Thymus (tissue), 11 donors: ENCODE results near the gene OIT3. TPM values are rescaled to one million over a fixed set of nuclear protein-coding genes. Genes with fewer than 3 reads are reported as not detected.

Experiments
- DNase-seq, 9 donors: peaks; one replicate each; pipeline ENCODE4 v3.0.0-alpha.2; 2013; ENCODE audit warnings: low spot score in 9 of 9, low read depth in 6 of 9, missing footprints in 1 of 9
- H3K27ac ChIP-seq, 2 donors: one replicate each; pipeline ENCODE4 v1.5.1; 2013; ENCODE audit warnings: control low read depth in 1 of 2, low read depth in 1 of 2, low read length in 1 of 2, mild to moderate bottlenecking in 1 of 2, moderate library complexity in 1 of 2
- H3K27me3 ChIP-seq, 2 donors: one replicate each; pipeline ENCODE4 v1.5.1; 2013; ENCODE audit warnings: low read length in 1 of 2; ENCODE audit not compliant: control insufficient read depth in 2 of 2, insufficient read depth in 1 of 2
- H3K36me3 ChIP-seq, 2 donors: one replicate each; pipeline ENCODE4 v1.5.1; 2013; ENCODE audit warnings: low read length in 1 of 2, mild to moderate bottlenecking in 1 of 2, moderate library complexity in 1 of 2; ENCODE audit not compliant: control insufficient read depth in 2 of 2, insufficient read depth in 2 of 2
- H3K4me1 ChIP-seq, 2 donors: one replicate each; pipeline ENCODE4 v1.5.1; 2013; ENCODE audit warnings: low read length in 2 of 2; ENCODE audit not compliant: control insufficient read depth in 2 of 2, insufficient read depth in 2 of 2
- H3K4me3 ChIP-seq, 2 donors: one replicate each; pipeline ENCODE4 v1.5.1; 2013; ENCODE audit warnings: low read length in 2 of 2, control low read depth in 1 of 2, mild to moderate bottlenecking in 1 of 2
- H3K9me3 ChIP-seq, 2 donors: one replicate each; pipeline ENCODE4 v1.5.1; 2013; ENCODE audit warnings: low read length in 1 of 2, mild to moderate bottlenecking in 1 of 2; ENCODE audit not compliant: control insufficient read depth in 2 of 2, insufficient read depth in 1 of 2
- WGBS: extraction: QIAGEN DNeasy Blood & Tissue Kit; methylation state at CpG from one replicate; pipeline ENCODE4 v1.1.7; 2013; 5-methylcytosine and 5-hydroxymethylcytosine counted together
- polyA plus RNA-seq: library from polyadenylated mRNA; stranded (reverse); fragments of 200-250 nt; gene quantifications from one replicate; pipeline ENCODE4 v1.2.3, GENCODE V29; 2013
- total RNA-seq: library from RNA; stranded (reverse); fragments of 120-200 nt; gene quantifications from one replicate; pipeline ENCODE4 v1.2.4, GENCODE V29; 2013
- donor health status: healthy.

Gene OIT3
- total and polyA plus RNA-seq, 2 donors: 0.07 to 1.1 TPM

- H3K36me3 ChIP-seq: no peaks in the 10 kb centered on the region
- H3K27me3 ChIP-seq: no peaks in the 10 kb centered on the region
- no peak overlapping the region for H3K27ac ChIP-seq
- WGBS: 93% methylated on average over 6 of the region's 6 CpGs
- H3K4me3 ChIP-seq: no peak overlapping the region
- H3K9me3 ChIP-seq: no peaks in the 10 kb centered on the region
- H3K4me1 ChIP-seq: no peaks in the 10 kb centered on the region
- no peak for DNase-seq
Observed at GRCh38 chr10:72952189-72952588, 58.6 kb downstream of the OIT3 start.

GRCh38 chr10:72952642-72953158, 59.2 kb downstream of the OIT3 start:
- Histone ChIP-seq H3K36me3 (no peaks in the 10 kb centered on the region), H3K27ac (no peak overlapping the region), H3K4me3 (no peak overlapping the region), H3K27me3 (no peaks in the 10 kb centered on the region), H3K9me3 (no peaks in the 10 kb centered on the region), H3K4me1 (no peaks in the 10 kb centered on the region)
- 98% methylated on average over 5 of the region's 5 CpGs for WGBS
- DNase-seq: no peak

- DNase-seq: no peak
- H3K27ac ChIP-seq: no peak overlapping the region
- H3K4me3 ChIP-seq: no peak overlapping the region
- H3K27me3 ChIP-seq: no peaks in the 10 kb centered on the region
- H3K36me3 ChIP-seq: no peaks in the 10 kb centered on the region
- H3K4me1 ChIP-seq: no peaks in the 10 kb centered on the region
- no peaks in the 10 kb centered on the region for H3K9me3 ChIP-seq
- 70% methylated on average over 8 of the region's 8 CpGs for WGBS
Observed at GRCh38 chr10:72953687-72954086, 60.1 kb downstream of the OIT3 start.

DNA sequence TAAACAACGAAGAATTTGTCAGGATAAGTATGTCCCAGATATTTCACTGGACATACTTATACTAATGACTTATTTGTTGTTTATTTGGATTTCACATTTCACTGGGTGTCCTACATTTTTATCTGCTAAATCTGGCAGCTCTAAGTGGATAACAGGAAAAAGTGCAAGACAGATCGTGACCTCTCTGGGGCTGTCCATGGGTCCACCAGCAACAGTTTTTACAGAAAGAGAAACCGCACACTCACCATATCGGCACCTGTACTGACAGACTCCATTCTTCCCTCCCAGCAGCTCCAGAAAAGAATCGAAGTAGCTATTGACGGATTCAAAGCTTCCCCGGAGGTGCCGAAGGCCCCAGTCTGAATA, 60.7 kb downstream of the OIT3 start:
- no peak for DNase-seq
- Histone ChIP-seq H3K36me3 (no peaks in the 10 kb centered on the region), H3K4me3 (no peak overlapping the region), H3K4me1 (no peaks in the 10 kb centered on the region), H3K27ac (no peak overlapping the region), H3K27me3 (no peaks in the 10 kb centered on the region), H3K9me3 (no peaks in the 10 kb centered on the region)
- 91% methylated on average over 8 of the region's 8 CpGs for WGBS

DNA sequence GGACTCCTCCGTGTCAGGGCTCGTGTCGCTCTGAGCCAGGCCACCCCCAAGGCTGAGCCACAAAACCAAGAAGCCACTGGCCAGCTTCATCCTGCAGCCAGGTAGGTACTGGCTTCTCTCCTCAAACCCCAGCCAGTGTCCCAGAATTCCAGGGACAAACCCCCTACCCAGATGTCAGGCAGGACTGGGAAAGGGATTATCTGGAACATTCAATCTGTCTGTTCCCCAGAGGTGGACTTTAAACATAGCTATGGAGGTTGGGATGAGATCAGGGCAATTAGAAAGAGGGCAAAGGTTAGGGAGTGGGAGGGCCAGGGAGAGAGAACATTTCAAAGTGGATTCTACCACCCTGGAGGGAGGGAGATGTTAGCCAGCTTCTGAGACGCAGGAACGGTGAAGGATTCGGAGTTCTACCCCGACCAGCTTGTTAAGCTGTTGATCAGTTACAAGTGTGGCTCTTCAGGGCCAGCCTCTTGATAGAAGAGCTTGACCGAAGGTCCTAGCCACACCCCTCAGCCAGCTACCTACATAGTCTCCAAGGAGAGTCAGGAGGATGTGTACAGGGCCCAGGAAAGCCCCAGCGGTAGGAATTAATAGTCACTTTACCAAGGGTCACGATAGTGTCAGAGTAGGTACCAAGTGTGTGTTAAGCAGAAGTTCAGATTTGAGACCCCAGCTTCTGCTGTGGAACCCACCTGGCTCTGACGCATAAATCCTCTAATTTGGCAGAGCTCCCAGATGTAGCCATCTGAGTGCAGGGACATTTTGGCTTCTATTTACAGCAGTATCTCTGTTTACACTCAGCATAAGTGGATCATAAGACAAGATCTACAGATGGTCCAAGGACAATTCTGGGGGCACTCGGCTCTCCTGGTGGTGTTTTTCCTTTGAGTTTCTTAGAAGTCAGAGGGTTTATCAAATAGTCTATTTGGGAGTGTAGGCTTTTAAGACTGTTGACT, 61.3 kb downstream of the OIT3 start, which contains the start of gene PLA2G12B:
Gene PLA2G12B, minus strand, starts transcription at position 211 of the 959 bp plus-strand sequence. Its CDS starts 121 bp downstream, at position 90.
- DNase-seq: no peak
- Histone ChIP-seq H3K27me3 (no peaks in the 10 kb centered on the region), H3K9me3 (no peaks in the 10 kb centered on the region), H3K36me3 (no peaks in the 10 kb centered on the region), H3K4me1 (no peaks in the 10 kb centered on the region), H3K27ac (no peak within 1 kb of the TSS), H3K4me3 (no peak within 1 kb of the TSS)
- 95% methylated on average over 12 of the region's 12 CpGs for WGBS

GRCh38 chr10:72956001-72956400, 62.5 kb downstream of the OIT3 start:
- Histone ChIP-seq H3K36me3 (no peaks in the 10 kb centered on the region), H3K4me3 (no peak overlapping the region), H3K27me3 (no peaks in the 10 kb centered on the region), H3K4me1 (no peaks in the 10 kb centered on the region), H3K9me3 (no peaks in the 10 kb centered on the region), H3K27ac (no peak overlapping the region)
- DNase-seq: no peak

DNA sequence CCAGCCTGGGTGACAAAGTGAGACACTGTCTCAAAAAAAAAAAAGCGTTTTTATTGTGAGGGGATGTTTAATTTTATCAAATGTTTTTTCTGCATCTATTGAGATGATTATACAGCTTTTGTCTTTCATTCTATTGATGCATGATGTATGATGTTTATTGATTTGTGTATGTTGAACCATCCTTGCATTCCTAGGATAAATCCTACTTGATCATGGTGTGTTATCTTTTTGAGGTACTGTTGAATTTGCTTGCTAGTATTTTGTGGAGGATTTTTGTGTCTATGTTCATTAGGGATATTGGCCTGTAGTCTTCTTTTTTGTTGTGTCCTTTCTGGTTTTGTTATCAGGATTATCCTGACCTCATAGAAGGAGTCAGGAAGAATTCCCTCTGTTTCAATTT, 83.3 kb downstream of the OIT3 start:
- 98% methylated on average over 1 of the region's 1 CpG for WGBS
- H3K27ac ChIP-seq: no peak overlapping the region
- peaks cover 1 to 23% of the 10 kb centered on the region in 2 donors for H3K9me3 ChIP-seq
- H3K27me3 ChIP-seq: no peaks in the 10 kb centered on the region
- no peaks in the 10 kb centered on the region for H3K36me3 ChIP-seq
- no peaks in the 10 kb centered on the region for H3K4me1 ChIP-seq
- no peak overlapping the region for H3K4me3 ChIP-seq
- no peak for DNase-seq

DNA sequence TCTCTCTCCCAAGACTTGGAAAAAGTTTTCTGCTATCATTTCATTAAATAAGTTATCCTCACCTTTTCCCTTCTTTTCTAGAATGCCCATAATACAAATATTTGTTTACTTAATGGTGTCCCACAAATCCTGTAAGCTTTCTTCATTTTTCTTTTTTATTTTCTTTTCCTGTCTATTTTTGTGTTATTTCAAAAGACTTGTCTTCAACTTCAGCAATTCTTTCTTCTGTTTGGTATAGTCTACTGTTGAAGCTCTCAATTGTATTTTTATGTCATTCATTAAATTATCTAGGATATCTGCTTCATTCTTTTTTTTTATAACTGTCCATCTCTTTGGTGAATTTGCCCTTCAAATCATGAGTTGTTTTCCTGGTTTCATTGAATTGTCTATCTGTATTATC, 86.2 kb downstream of the OIT3 start:
- no peaks in the 10 kb centered on the region for H3K27me3 ChIP-seq
- DNase-seq: no peak
- H3K9me3 ChIP-seq: peaks cover 1 to 23% of the 10 kb centered on the region in 2 donors

GRCh38 chr10:72980348-72980747, 86.8 kb downstream of the OIT3 start:
- H3K4me3 ChIP-seq: no peak overlapping the region
- H3K36me3 ChIP-seq: no peaks in the 10 kb centered on the region
- H3K4me1 ChIP-seq: no peaks in the 10 kb centered on the region
- DNase-seq: no peak
- peaks cover 1 to 23% of the 10 kb centered on the region in 2 donors for H3K9me3 ChIP-seq
- no peaks in the 10 kb centered on the region for H3K27me3 ChIP-seq
- no peak overlapping the region for H3K27ac ChIP-seq
- WGBS: 100% methylated on average over 2 of the region's 2 CpGs

More for the DNA sequence above, 86.2 kb downstream of the OIT3 start:
- no peaks in the 10 kb centered on the region for H3K4me1 ChIP-seq
- no peak overlapping the region for H3K4me3 ChIP-seq
- no peak overlapping the region for H3K27ac ChIP-seq
- H3K36me3 ChIP-seq: no peaks in the 10 kb centered on the region
